ENCODE data around the gene GOLGA7B. TPM values are rescaled to one million over a fixed set of nuclear protein-coding genes. Genes with fewer than 3 reads are reported as not detected.

Gene GOLGA7B
- total and polyA plus RNA-seq, 2 of the 4 experiments (the other 2 are of a cell fraction), result not detected

DNA sequence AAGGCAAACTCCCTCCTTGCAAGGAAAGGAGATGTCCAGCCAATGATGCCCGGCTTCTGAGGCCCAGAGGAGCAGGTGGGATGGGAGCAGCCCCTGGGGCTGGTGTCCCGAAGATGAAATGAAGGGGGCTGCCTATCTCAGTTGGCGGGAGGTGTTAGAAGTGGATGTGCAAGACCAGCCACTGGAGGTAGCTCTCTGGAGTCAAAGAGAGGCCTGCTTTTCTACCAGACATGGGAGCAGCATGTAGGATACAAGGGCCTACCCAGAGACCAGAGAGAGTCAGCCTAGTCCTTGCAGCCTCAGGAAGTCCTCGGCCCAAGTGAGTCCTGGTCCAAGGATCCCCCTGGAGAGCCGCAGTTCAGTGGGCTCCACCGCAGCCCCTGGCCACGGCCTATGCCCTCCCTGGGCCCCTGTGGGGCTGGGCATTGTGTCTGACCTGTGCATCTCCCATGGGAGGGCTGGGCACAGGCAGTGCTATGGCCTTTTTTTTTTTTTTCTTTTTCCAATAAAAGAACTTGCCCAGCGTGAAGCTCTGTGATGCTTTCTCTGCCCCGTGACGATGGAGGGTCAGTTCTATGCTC lies 17.7 kb downstream of the GOLGA7B start:
- Histone ChIP-seq H3K18ac (ENCODE audit: low read depth, low read length) (no peak overlapping the region), H4K20me1 (ENCODE audit: insufficient read depth, low read length) (no peaks in the 10 kb centered on the region), H3K9me1 (ENCODE audit: insufficient read depth, low read length) (no peaks in the 10 kb centered on the region), H3K36me3 (ENCODE audit: control insufficient read depth, insufficient read depth, low read length) (no peaks in the 10 kb centered on the region), H3K27me3 (ENCODE audit: control insufficient read depth, insufficient read depth, low read length) (peaks cover 49% of the 10 kb centered on the region), H4K8ac (ENCODE audit: low read depth in 2 of 2, low read length in 2 of 2) (no peak overlapping the region), H3K4me2 (ENCODE audit: low read depth, low read length) (no peak overlapping the region), H2AK5ac (ENCODE audit: low read depth, low read length) (no peak overlapping the region), H3K9me3 (ENCODE audit: control insufficient read depth, insufficient read depth, low read length) (no peaks in the 10 kb centered on the region), H3K4me1 (ENCODE audit: control insufficient read depth, insufficient read depth, low read length) (no peaks in the 10 kb centered on the region), H3K14ac (replicated peaks; ENCODE audit: low read depth, low read length) (no peak overlapping the region), H2AFZ (replicated peaks; ENCODE audit: low read length, poor library complexity) (no peak overlapping the region), H3K79me1 (ENCODE audit: low read depth in 1 of 2, low read length in 2 of 2) (no peaks in the 10 kb centered on the region), H2BK15ac (ENCODE audit: low read depth, low read length) (no peak overlapping the region), H2BK20ac (ENCODE audit: low read depth, low read length) (no peak overlapping the region), H3K4me3 (ENCODE audit: insufficient read depth, low read depth, low read length) (no peak overlapping the region), H3K4ac (ENCODE audit: low read depth, low read length) (no peak overlapping the region), H3K23ac (ENCODE audit: low read depth, low read length) (no peak overlapping the region), H2BK5ac (ENCODE audit: low read depth, low read length, poor library complexity, severe bottlenecking) (no peak overlapping the region), H2AK9ac (replicated peaks; ENCODE audit: low read depth, low read length, poor library complexity) (no peak overlapping the region), H4K5ac (ENCODE audit: low read depth, low read length) (no peak overlapping the region), H2BK120ac (ENCODE audit: low read depth, low read length) (no peak overlapping the region), H3K56ac (ENCODE audit: extremely low read depth, insufficient read depth, low read length) (no peak overlapping the region), H3K27ac (ENCODE audit: insufficient read depth, low read length) (no peak overlapping the region), H4K91ac (ENCODE audit: insufficient read depth, low read depth, low read length) (no peak overlapping the region), H3K9ac (ENCODE audit: low read depth, low read length) (no peak overlapping the region)
- no peak for TF ChIP-seq MAFK (IDR thresholded peaks at IDR 0.05; ENCODE audit: low read depth, low read length)
- TF ChIP-seq MXI1 (IDR thresholded peaks at IDR 0.05; ENCODE audit: borderline replicate concordance, low read depth, low read length), result no peak
- no peak for TF ChIP-seq SMC3 (IDR thresholded peaks at IDR 0.05; ENCODE audit: low read depth, low read length)
- no peak for TF ChIP-seq BHLHE40 (IDR thresholded peaks at IDR 0.05; ENCODE audit: low read depth, low read length)
- no peak for TF ChIP-seq RAD21 (IDR thresholded peaks at IDR 0.05; ENCODE audit: low read length)
- TF ChIP-seq, protein P1, sequence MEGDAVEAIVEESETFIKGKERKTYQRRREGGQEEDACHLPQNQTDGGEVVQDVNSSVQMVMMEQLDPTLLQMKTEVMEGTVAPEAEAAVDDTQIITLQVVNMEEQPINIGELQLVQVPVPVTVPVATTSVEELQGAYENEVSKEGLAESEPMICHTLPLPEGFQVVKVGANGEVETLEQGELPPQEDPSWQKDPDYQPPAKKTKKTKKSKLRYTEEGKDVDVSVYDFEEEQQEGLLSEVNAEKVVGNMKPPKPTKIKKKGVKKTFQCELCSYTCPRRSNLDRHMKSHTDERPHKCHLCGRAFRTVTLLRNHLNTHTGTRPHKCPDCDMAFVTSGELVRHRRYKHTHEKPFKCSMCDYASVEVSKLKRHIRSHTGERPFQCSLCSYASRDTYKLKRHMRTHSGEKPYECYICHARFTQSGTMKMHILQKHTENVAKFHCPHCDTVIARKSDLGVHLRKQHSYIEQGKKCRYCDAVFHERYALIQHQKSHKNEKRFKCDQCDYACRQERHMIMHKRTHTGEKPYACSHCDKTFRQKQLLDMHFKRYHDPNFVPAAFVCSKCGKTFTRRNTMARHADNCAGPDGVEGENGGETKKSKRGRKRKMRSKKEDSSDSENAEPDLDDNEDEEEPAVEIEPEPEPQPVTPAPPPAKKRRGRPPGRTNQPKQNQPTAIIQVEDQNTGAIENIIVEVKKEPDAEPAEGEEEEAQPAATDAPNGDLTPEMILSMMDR (conservative IDR thresholded peaks at IDR 0.05; ENCODE audit: low read depth, low read length), result no peak
- TF ChIP-seq FOS (IDR thresholded peaks at IDR 0.05; ENCODE audit: low read depth, low read length), result no peak
- TF ChIP-seq MAZ (IDR thresholded peaks at IDR 0.05; ENCODE audit: borderline replicate concordance, low read depth, low read length), result no peak
- TF ChIP-seq RCOR1 (IDR thresholded peaks at IDR 0.05; ENCODE audit: insufficient replicate concordance, low read length), result no peak
- TF ChIP-seq, protein P2, sequence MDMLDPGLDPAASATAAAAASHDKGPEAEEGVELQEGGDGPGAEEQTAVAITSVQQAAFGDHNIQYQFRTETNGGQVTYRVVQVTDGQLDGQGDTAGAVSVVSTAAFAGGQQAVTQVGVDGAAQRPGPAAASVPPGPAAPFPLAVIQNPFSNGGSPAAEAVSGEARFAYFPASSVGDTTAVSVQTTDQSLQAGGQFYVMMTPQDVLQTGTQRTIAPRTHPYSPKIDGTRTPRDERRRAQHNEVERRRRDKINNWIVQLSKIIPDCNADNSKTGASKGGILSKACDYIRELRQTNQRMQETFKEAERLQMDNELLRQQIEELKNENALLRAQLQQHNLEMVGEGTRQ (IDR thresholded peaks at IDR 0.05; ENCODE audit: low read depth, low read length), result no peak
- no peak for TF ChIP-seq RFX5 (IDR thresholded peaks at IDR 0.05; ENCODE audit: low read depth, low read length)
- TF ChIP-seq POLR2A (IDR thresholded peaks at IDR 0.05; ENCODE audit: low read depth, low read length), result no peak
- TF ChIP-seq, protein P3, sequence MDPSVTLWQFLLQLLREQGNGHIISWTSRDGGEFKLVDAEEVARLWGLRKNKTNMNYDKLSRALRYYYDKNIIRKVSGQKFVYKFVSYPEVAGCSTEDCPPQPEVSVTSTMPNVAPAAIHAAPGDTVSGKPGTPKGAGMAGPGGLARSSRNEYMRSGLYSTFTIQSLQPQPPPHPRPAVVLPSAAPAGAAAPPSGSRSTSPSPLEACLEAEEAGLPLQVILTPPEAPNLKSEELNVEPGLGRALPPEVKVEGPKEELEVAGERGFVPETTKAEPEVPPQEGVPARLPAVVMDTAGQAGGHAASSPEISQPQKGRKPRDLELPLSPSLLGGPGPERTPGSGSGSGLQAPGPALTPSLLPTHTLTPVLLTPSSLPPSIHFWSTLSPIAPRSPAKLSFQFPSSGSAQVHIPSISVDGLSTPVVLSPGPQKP (IDR thresholded peaks at IDR 0.05; ENCODE audit: borderline replicate concordance, low read depth, low read length), result no peak
- TF ChIP-seq NFE2L2 (IDR thresholded peaks at IDR 0.05; ENCODE audit: low read depth, low read length), result no peak
- no peak for TF ChIP-seq CHD1 (IDR thresholded peaks at IDR 0.05; ENCODE audit: low read depth, low read length)
- TF ChIP-seq CEBPB (IDR thresholded peaks at IDR 0.05; ENCODE audit: low read depth, low read length), result no peak
- intact Hi-C loops (cut with micrococcal nuclease) (no loop called here), in situ Hi-C loops (cut with MboI; ENCODE audit: low sequenced_read_pairs) (no loop called here), dilution Hi-C loops (cut with HindIII; ENCODE audit: low sequenced_read_pairs, unreplicated experiment) (no loop called here)
- DNase-seq (no peak), ATAC-seq (ENCODE audit: low read depth) (no peak)
- 44% methylated on average over 3 of the region's 10 CpGs; no CpG with 5 or more reads in 1 of the 2 experiments for WGBS, 2 experiments (ENCODE audit: extremely low coverage in 2 of 2, insufficient read length in 1 of 2)
- BruUV-seq (replicated peaks), result no TSS peak
- ChIA-PET POLR2A (ENCODE audit: unreplicated experiment) (interaction anchor here (0.6 kb wide), 1 partner anchor 45 kb away, joined by 3 read pairs; no protein-coding TSS in a partner anchor), CTCF (no interaction called here)
